Liver (tissue), 3 donors: ENCODE measurements around the gene TPTE.
"Not testable (repeated sequence)": the region's sequence is repeated elsewhere in the genome, so short reads cannot be mapped to it uniquely, and the experiment has no call there.

Source experiments
- TAF1 ChIP-seq: conservative IDR thresholded peaks from 2 replicates; pipeline ENCODE4 v1.6.1; 2016; ENCODE audit warnings: antibody characterized with exemption, mild to moderate bottlenecking
- TF ChIP-seq, protein P1 (sequence below): fragments of 150-350 bp; IDR thresholded peaks from 2 replicates; pipeline ENCODE4 v1.5.1; 2017; ENCODE audit warnings: improper control_type of control experiment, low read depth, low read length; ENCODE audit not compliant: missing input control
- donor health status: healthy.
- donor health status: healthy.

DNA sequence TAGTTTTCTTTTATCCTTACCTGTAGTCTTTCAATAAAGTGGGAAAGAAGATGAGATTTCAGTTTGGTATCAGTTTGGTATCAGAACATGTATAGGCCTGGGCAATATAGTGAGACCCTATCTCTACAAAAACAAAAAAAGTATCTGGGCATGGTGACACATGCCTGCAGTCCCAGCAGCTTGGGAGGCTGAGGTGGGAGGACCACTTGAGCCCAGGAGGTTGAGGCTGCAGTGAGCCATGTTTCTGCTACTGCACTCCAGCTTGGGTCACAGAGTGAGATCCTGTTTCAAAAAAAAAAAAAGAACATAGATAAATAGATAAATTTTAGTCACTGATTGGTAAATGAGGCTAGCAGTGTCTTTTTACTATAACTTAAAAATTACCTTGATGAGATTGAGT, 49.4 kb upstream of the TPTE start:
- TF ChIP-seq TAF1: not testable (repeated sequence)
- TF ChIP-seq, protein P1, sequence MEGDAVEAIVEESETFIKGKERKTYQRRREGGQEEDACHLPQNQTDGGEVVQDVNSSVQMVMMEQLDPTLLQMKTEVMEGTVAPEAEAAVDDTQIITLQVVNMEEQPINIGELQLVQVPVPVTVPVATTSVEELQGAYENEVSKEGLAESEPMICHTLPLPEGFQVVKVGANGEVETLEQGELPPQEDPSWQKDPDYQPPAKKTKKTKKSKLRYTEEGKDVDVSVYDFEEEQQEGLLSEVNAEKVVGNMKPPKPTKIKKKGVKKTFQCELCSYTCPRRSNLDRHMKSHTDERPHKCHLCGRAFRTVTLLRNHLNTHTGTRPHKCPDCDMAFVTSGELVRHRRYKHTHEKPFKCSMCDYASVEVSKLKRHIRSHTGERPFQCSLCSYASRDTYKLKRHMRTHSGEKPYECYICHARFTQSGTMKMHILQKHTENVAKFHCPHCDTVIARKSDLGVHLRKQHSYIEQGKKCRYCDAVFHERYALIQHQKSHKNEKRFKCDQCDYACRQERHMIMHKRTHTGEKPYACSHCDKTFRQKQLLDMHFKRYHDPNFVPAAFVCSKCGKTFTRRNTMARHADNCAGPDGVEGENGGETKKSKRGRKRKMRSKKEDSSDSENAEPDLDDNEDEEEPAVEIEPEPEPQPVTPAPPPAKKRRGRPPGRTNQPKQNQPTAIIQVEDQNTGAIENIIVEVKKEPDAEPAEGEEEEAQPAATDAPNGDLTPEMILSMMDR: not testable (repeated sequence)
